ENCODE measurements around the gene ANAPC5.

ANAPC5 gene

DNA sequence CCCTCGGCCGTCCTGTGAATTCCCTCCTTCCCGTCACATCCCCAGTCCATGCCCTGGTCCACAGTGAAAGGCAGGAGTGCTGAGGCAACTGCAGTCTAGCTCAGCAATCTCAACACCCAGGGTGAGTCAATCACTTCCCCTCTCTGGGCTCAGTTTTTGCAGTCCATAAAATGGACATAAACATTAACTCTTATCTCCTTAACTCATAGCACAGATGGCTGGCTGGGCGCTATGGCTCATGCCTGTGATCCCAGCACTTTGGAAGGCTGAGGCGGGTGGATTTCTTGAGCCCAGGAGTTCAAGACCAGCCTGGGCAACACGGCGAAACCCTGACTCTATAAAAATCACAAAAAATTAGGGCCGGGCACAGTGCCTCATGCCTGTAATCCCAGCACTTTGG, 88.1 kb downstream of the ANAPC5 start:
- no peaks in the 10 kb centered on the region for H3K9me3 ChIP-seq
- H3K4me1 ChIP-seq: no peaks in the 10 kb centered on the region
- H3K4me3 ChIP-seq: no peak overlapping the region
- intact Hi-C loops (cut with DNase I; ENCODE audit: low total_unique reads): no loop called here
- H3K27ac ChIP-seq: no peak overlapping the region
- no peak for DNase-seq
- TF ChIP-seq, protein P1, sequence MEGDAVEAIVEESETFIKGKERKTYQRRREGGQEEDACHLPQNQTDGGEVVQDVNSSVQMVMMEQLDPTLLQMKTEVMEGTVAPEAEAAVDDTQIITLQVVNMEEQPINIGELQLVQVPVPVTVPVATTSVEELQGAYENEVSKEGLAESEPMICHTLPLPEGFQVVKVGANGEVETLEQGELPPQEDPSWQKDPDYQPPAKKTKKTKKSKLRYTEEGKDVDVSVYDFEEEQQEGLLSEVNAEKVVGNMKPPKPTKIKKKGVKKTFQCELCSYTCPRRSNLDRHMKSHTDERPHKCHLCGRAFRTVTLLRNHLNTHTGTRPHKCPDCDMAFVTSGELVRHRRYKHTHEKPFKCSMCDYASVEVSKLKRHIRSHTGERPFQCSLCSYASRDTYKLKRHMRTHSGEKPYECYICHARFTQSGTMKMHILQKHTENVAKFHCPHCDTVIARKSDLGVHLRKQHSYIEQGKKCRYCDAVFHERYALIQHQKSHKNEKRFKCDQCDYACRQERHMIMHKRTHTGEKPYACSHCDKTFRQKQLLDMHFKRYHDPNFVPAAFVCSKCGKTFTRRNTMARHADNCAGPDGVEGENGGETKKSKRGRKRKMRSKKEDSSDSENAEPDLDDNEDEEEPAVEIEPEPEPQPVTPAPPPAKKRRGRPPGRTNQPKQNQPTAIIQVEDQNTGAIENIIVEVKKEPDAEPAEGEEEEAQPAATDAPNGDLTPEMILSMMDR (IDR thresholded peaks at IDR 0.05): no peak
- peaks cover 66 to 96% (median 83%) of the 10 kb centered on the region in 3 donors for H3K36me3 ChIP-seq
- H3K27me3 ChIP-seq: no peaks in the 10 kb centered on the region

- no peaks in the 10 kb centered on the region for H3K4me1 ChIP-seq
- intact Hi-C loops (cut with DNase I; ENCODE audit: low total_unique reads): no loop called here
- TF ChIP-seq, protein P1 (IDR thresholded peaks at IDR 0.05): no peak
These were observed 88.8 kb downstream of the ANAPC5 start for GRCh38 chr12:121263206-121263935.

DNA sequence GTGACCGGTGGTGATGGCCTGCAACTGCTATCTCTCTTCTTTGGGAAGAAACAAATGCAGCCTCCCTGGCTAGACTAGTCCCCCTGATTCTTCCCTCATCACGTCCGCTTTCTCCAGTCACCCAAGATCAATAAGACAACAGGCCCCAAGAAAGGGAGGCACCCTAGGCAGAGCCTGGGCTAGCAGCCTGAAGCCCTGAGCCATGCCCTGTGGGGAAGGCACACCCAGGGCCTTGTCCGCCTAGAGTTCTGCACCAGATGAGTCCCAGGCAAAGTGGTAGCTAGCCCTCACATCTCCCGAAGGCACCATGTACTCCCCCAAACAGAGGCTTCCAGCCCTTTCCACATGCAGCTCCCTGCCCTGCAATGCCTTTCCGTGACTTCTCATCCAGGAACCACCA, 90.8 kb downstream of the ANAPC5 start:
- intact Hi-C loops (cut with DNase I; ENCODE audit: low total_unique reads): no loop called here
- DNase-seq: no peak
- no peak overlapping the region for H3K4me3 ChIP-seq
- H3K27me3 ChIP-seq: no peaks in the 10 kb centered on the region
- no peak overlapping the region for H3K27ac ChIP-seq
- no peaks in the 10 kb centered on the region for H3K4me1 ChIP-seq
- peaks cover 51 to 99% (median 68%) of the 10 kb centered on the region in 3 donors for H3K36me3 ChIP-seq
- TF ChIP-seq, protein P1 (IDR thresholded peaks at IDR 0.05): no peak
- H3K9me3 ChIP-seq: no peaks in the 10 kb centered on the region

More at GRCh38 chr12:121263206-121263935, 88.8 kb downstream of the ANAPC5 start:
- Histone ChIP-seq H3K36me3 (peaks cover 62 to 96% (median 79%) of the 10 kb centered on the region in 3 donors), H3K4me3 (no peak overlapping the region), H3K9me3 (no peaks in the 10 kb centered on the region), H3K27ac (no peak overlapping the region), H3K27me3 (no peaks in the 10 kb centered on the region)
- DNase-seq: no peak

- no peak overlapping the region for H3K27ac ChIP-seq
- DNase-seq: no peak
- H3K27me3 ChIP-seq: no peaks in the 10 kb centered on the region
- TF ChIP-seq, protein P1 (IDR thresholded peaks at IDR 0.05): no peak
- intact Hi-C loops (cut with DNase I; ENCODE audit: low total_unique reads): no loop called here
- no peaks in the 10 kb centered on the region for H3K9me3 ChIP-seq
- H3K4me1 ChIP-seq: no peaks in the 10 kb centered on the region
- H3K4me3 ChIP-seq: no peak overlapping the region
- peaks cover 49 to 97% (median 59%) of the 10 kb centered on the region in 3 donors for H3K36me3 ChIP-seq
These were observed 92.1 kb downstream of the ANAPC5 start for GRCh38 chr12:121260091-121260490.

DNA sequence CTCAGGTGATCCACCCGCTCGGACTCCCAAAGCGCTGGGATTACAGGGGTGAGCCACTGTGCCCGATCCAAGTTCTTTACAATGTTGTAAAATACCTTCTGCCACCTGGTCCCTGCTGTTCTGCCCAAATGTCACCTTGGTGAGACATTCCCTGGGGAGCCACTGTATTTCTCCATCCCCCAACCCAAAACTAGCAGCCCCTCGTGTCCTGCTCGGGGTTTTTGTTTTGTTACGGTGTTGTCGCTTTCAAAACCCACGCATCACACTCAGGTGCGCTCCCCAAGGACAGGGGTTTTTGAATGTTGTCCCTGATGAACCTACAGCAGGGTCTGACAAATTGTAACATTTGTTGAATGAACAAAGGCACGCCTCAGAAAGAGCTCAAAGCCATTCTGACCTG, 93.1 kb downstream of the ANAPC5 start:
- no peak overlapping the region for H3K27ac ChIP-seq
- intact Hi-C loops (cut with DNase I; ENCODE audit: low total_unique reads): no loop called here
- no peak overlapping the region for H3K4me3 ChIP-seq
- peaks cover 46 to 94% (median 64%) of the 10 kb centered on the region in 3 donors for H3K36me3 ChIP-seq
- no peaks in the 10 kb centered on the region for H3K27me3 ChIP-seq
- H3K9me3 ChIP-seq: no peaks in the 10 kb centered on the region
- TF ChIP-seq, protein P1 (IDR thresholded peaks at IDR 0.05): no peak
- DNase-seq: no peak
- no peaks in the 10 kb centered on the region for H3K4me1 ChIP-seq

All from tibial artery (tissue), 4 donors.